KMS-11 (cell line): ENCODE measurements around the gene MCTP1.

Experiments
- H2AFZ ChIP-seq: fragments of 200-600 bp; sonication (generic); 2 replicates; pipeline ENCODE4 v1.6.1; 2016; ENCODE audit warnings: antibody characterized with exemption, mixed run types, low read depth
- H3K27ac ChIP-seq: fragments of 200-600 bp; sonication (generic); 2 replicates; pipeline ENCODE4 v1.6.1; 2016; ENCODE audit warnings: mild to moderate bottlenecking, mixed run types
- H3K27me3 ChIP-seq: fragments of 200-600 bp; sonication (generic); 2 replicates; pipeline ENCODE4 v1.6.1; 2017; ENCODE audit warnings: mild to moderate bottlenecking, low read depth, mixed run types, moderate library complexity; ENCODE audit not compliant: insufficient read depth
- H3K36me3 ChIP-seq: fragments of 200-600 bp; sonication (generic); 2 replicates; pipeline ENCODE4 v1.6.1; 2017; ENCODE audit warnings: mild to moderate bottlenecking, mixed run types; ENCODE audit not compliant: insufficient read depth
- H3K4me1 ChIP-seq: fragments of 200-600 bp; sonication (generic); 2 replicates; pipeline ENCODE4 v1.6.1; 2016; ENCODE audit warnings: mild to moderate bottlenecking, low read depth, mixed run types; ENCODE audit not compliant: poor library complexity, severe bottlenecking
- H3K4me2 ChIP-seq: fragments of 200-600 bp; sonication (generic); 2 replicates; pipeline ENCODE4 v1.7.0; 2016; ENCODE audit warnings: mild to moderate bottlenecking, mixed run types
- H3K4me3 ChIP-seq: fragments of 200-600 bp; sonication (generic); IDR thresholded peaks from 2 replicates; pipeline ENCODE4 v1.6.1; 2017; ENCODE audit warnings: low read depth, low read length, mixed read lengths; ENCODE audit not compliant: insufficient read depth
- H3K79me2 ChIP-seq: fragments of 200-600 bp; sonication (generic); 2 replicates; pipeline ENCODE4 v1.6.1; 2016; ENCODE audit warnings: low read depth, mixed run types; ENCODE audit not compliant: insufficient read depth
- H3K9ac ChIP-seq: fragments of 200-600 bp; sonication (generic); 2 replicates; pipeline ENCODE4 v1.6.1; 2016; ENCODE audit warnings: mild to moderate bottlenecking, mixed run types
- H4K20me1 ChIP-seq: fragments of 200-600 bp; sonication (generic); 2 replicates; pipeline ENCODE4 v1.6.1; 2016; ENCODE audit warnings: mild to moderate bottlenecking, mixed run types; ENCODE audit not compliant: insufficient read depth
- CTCF ChIP-seq: fragments of 200-600 bp; sonication (generic); conservative IDR thresholded peaks from 2 replicates; pipeline ENCODE4 v1.6.1; 2017; ENCODE audit warnings: low read depth, mild to moderate bottlenecking, antibody characterized with exemption, low read length, moderate library complexity, mixed read lengths

The MCTP1 gene

GRCh38 chr5:95284572-95285408 lies at the start of gene MCTP1:
Gene MCTP1 (minus strand): TSS chr5:95285094.
- Histone ChIP-seq H3K79me2 (no peaks in the 10 kb centered on the region), H3K9ac (peak within 1 kb of the TSS; percentile 25; the same call in 1 of the 2 replicates), H4K20me1 (no peaks in the 10 kb centered on the region), H3K27ac (no peak within 1 kb of the TSS), H3K36me3 (no peaks in the 10 kb centered on the region), H3K4me1 (peaks cover 7% of the 10 kb centered on the region), H3K27me3 (no peaks in the 10 kb centered on the region), H2AFZ (peak within 1 kb of the TSS; percentile 92), H3K4me3 (no peak within 1 kb of the TSS), H3K4me2 (peak within 1 kb of the TSS; percentile 76)
- TF ChIP-seq CTCF, result no peak

GRCh38 chr5:95332158-95332557 lies 47.3 kb upstream of the MCTP1 start:
- no peak overlapping the region for H2AFZ ChIP-seq
- H3K9ac ChIP-seq, result no peak overlapping the region
- no peaks in the 10 kb centered on the region for H3K36me3 ChIP-seq
- H4K20me1 ChIP-seq, result no peaks in the 10 kb centered on the region
- no peaks in the 10 kb centered on the region for H3K79me2 ChIP-seq
- H3K4me1 ChIP-seq, result no peaks in the 10 kb centered on the region
- no peak overlapping the region for H3K4me3 ChIP-seq
- H3K27me3 ChIP-seq, result no peaks in the 10 kb centered on the region
- no peak for TF ChIP-seq CTCF
- H3K27ac ChIP-seq, result no peak overlapping the region
- H3K4me2 ChIP-seq, result no peak overlapping the region

- Histone ChIP-seq H3K79me2 (no peaks in the 10 kb centered on the region), H2AFZ (no peak overlapping the region), H3K4me1 (no peaks in the 10 kb centered on the region), H4K20me1 (no peaks in the 10 kb centered on the region), H3K4me2 (no peak overlapping the region), H3K27ac (no peak overlapping the region), H3K9ac (no peak overlapping the region), H3K27me3 (no peaks in the 10 kb centered on the region), H3K36me3 (no peaks in the 10 kb centered on the region), H3K4me3 (no peak overlapping the region)
- TF ChIP-seq CTCF, result no peak
These were observed 46.5 kb upstream of the MCTP1 start for GRCh38 chr5:95331358-95331757.

GRCh38 chr5:95327211-95327610 lies 42.3 kb upstream of the MCTP1 start:
- Histone ChIP-seq H3K36me3 (no peaks in the 10 kb centered on the region), H4K20me1 (no peaks in the 10 kb centered on the region), H3K4me3 (no peak overlapping the region), H3K9ac (no peak overlapping the region), H3K27me3 (no peaks in the 10 kb centered on the region), H3K4me1 (no peaks in the 10 kb centered on the region), H3K27ac (no peak overlapping the region), H3K4me2 (no peak overlapping the region), H3K79me2 (no peaks in the 10 kb centered on the region), H2AFZ (no peak overlapping the region)
- TF ChIP-seq CTCF, result no peak
